Loucy (cell line): ENCODE results near the gene SLC7A9.
"Not testable (repeated sequence)": the region's sequence is repeated elsewhere in the genome, so short reads cannot be mapped to it uniquely, and the experiment has no call there.

ENCODE experiments used
- H2AFZ ChIP-seq: fragments of 200-600 bp; sonication (generic); 2 replicates; pipeline ENCODE4 v1.6.0; 2016; ENCODE audit warnings: antibody characterized with exemption, mild to moderate bottlenecking, low read length, moderate library complexity
- H3F3A ChIP-seq: fragments of 200-600 bp; 2 replicates; pipeline ENCODE4 v1.6.0; 2016; ENCODE audit warnings: antibody characterized with exemption, low read depth, mild to moderate bottlenecking
- H3K27me3 ChIP-seq: fragments of 200-600 bp; sonication (generic); 2 replicates; pipeline ENCODE4 v1.6.1; 2014; ENCODE audit warnings: low read length, mild to moderate bottlenecking; ENCODE audit not compliant: insufficient read depth, poor library complexity, severe bottlenecking
- H3K36me3 ChIP-seq: fragments of 200-600 bp; sonication (generic); 2 replicates; pipeline ENCODE4 v1.6.1; 2016; ENCODE audit warnings: low read length; ENCODE audit not compliant: insufficient read depth
- H3K4me1 ChIP-seq: fragments of 200-600 bp; sonication (generic); 2 replicates; pipeline ENCODE4 v1.5.1; 2014; ENCODE audit warnings: low read length, mild to moderate bottlenecking; ENCODE audit not compliant: insufficient read depth, poor library complexity, severe bottlenecking
- H3K4me2 ChIP-seq: fragments of 200-600 bp; sonication (generic); 2 replicates; pipeline ENCODE4 v1.6.0; 2014; ENCODE audit warnings: antibody characterized with exemption, low read length, low read depth, mild to moderate bottlenecking; ENCODE audit not compliant: poor library complexity, severe bottlenecking
- H3K4me3 ChIP-seq: fragments of 200-600 bp; sonication (generic); 2 replicates; pipeline ENCODE4 v1.5.1; 2014; ENCODE audit warnings: low read length, mild to moderate bottlenecking, mixed read lengths; ENCODE audit not compliant: poor library complexity, severe bottlenecking
- H3K79me2 ChIP-seq: fragments of 200-600 bp; sonication (generic); 2 replicates; pipeline ENCODE4 v1.6.1; 2014; ENCODE audit warnings: low read length; ENCODE audit not compliant: insufficient read depth
- H3K9ac ChIP-seq: fragments of 200-600 bp; sonication (generic); 2 replicates; pipeline ENCODE4 v1.6.0; 2014; ENCODE audit warnings: mild to moderate bottlenecking, low read depth, low read length, moderate library complexity; ENCODE audit not compliant: poor library complexity, severe bottlenecking
- H3K9me2 ChIP-seq: fragments of 200-600 bp; sonication (generic); replicated peaks from 2 replicates; pipeline ENCODE4 v1.6.1; 2016; ENCODE audit warnings: low read depth, low read length, mixed read lengths
- H3K9me3 ChIP-seq: fragments of 200-600 bp; sonication (generic); 2 replicates; pipeline ENCODE4 v1.6.1; 2014; ENCODE audit warnings: mild to moderate bottlenecking, antibody characterized with exemption, low read length, low read depth; ENCODE audit not compliant: insufficient read depth
- H4K20me1 ChIP-seq: fragments of 200-600 bp; sonication (generic); 2 replicates; pipeline ENCODE4 v1.6.0; 2014; ENCODE audit warnings: antibody characterized with exemption, low read length, mild to moderate bottlenecking; ENCODE audit not compliant: insufficient read depth, poor library complexity, severe bottlenecking
- CTCF ChIP-seq: fragments of 200-600 bp; sonication (generic); conservative IDR thresholded peaks from 2 replicates; pipeline ENCODE4 v1.5.1; 2014; ENCODE audit warnings: mild to moderate bottlenecking, antibody characterized with exemption, low read length
- EZH2phosphoT487 ChIP-seq: fragments of 200-600 bp; IDR thresholded peaks from 2 replicates; pipeline ENCODE4 v1.6.1; 2018; ENCODE audit warnings: antibody characterized with exemption, mild to moderate bottlenecking, moderate library complexity, borderline replicate concordance

Gene SLC7A9

GRCh38 chr19:32852216-32852615, 17.4 kb downstream of the SLC7A9 start:
- H3K27me3 ChIP-seq: no peaks in the 10 kb centered on the region
- no peaks in the 10 kb centered on the region for H4K20me1 ChIP-seq
- no peaks in the 10 kb centered on the region for H3F3A ChIP-seq
- no peak overlapping the region for H3K9ac ChIP-seq
- no peaks in the 10 kb centered on the region for H3K79me2 ChIP-seq
- H3K9me2 ChIP-seq: no peaks in the 10 kb centered on the region
- no peak for TF ChIP-seq EZH2phosphoT487
- no peak for TF ChIP-seq CTCF
- no peak overlapping the region for H2AFZ ChIP-seq
- no peak overlapping the region for H3K4me3 ChIP-seq
- no peak overlapping the region for H3K4me2 ChIP-seq
- H3K36me3 ChIP-seq: no peaks in the 10 kb centered on the region
- H3K9me3 ChIP-seq: no peaks in the 10 kb centered on the region
- no peaks in the 10 kb centered on the region for H3K4me1 ChIP-seq

GRCh38 chr19:32848035-32848434, 21.5 kb downstream of the SLC7A9 start:
- H3K9me2 ChIP-seq, H3K9ac ChIP-seq, H2AFZ ChIP-seq, H3K27me3 ChIP-seq, H4K20me1 ChIP-seq, H3K9me3 ChIP-seq, H3K4me3 ChIP-seq, H3K79me2 ChIP-seq, H3F3A ChIP-seq, H3K4me2 ChIP-seq, H3K4me1 ChIP-seq, H3K36me3 ChIP-seq: not testable (repeated sequence)

- H3K79me2 ChIP-seq: no peaks in the 10 kb centered on the region
- H3K9me2 ChIP-seq: no peaks in the 10 kb centered on the region
- no peak overlapping the region for H3K4me3 ChIP-seq
- H4K20me1 ChIP-seq: no peaks in the 10 kb centered on the region
- H3K36me3 ChIP-seq: no peaks in the 10 kb centered on the region
- H3K27me3 ChIP-seq: no peaks in the 10 kb centered on the region
- H3K4me1 ChIP-seq: no peaks in the 10 kb centered on the region
- H3F3A ChIP-seq: no peaks in the 10 kb centered on the region
- no peaks in the 10 kb centered on the region for H3K9me3 ChIP-seq
- TF ChIP-seq CTCF: no peak
- TF ChIP-seq EZH2phosphoT487: no peak
- no peak overlapping the region for H2AFZ ChIP-seq
- no peak overlapping the region for H3K4me2 ChIP-seq
- no peak overlapping the region for H3K9ac ChIP-seq
These were observed 25.8 kb downstream of the SLC7A9 start for GRCh38 chr19:32843716-32844245.

- H3K4me2 ChIP-seq: no peak overlapping the region
These were observed 27.5 kb downstream of the SLC7A9 start for GRCh38 chr19:32842061-32842460.

More at GRCh38 chr19:32842061-32842460, 27.5 kb downstream of the SLC7A9 start:
- H3K27me3 ChIP-seq: no peaks in the 10 kb centered on the region
- H3K4me3 ChIP-seq: no peak overlapping the region
- no peaks in the 10 kb centered on the region for H4K20me1 ChIP-seq
- H3K4me1 ChIP-seq: no peaks in the 10 kb centered on the region
- no peak overlapping the region for H2AFZ ChIP-seq
- H3F3A ChIP-seq: no peaks in the 10 kb centered on the region
- H3K79me2 ChIP-seq: no peaks in the 10 kb centered on the region
- H3K36me3 ChIP-seq: no peaks in the 10 kb centered on the region
- no peaks in the 10 kb centered on the region for H3K9me3 ChIP-seq
- no peak overlapping the region for H3K9ac ChIP-seq
- TF ChIP-seq CTCF: no peak
- no peak for TF ChIP-seq EZH2phosphoT487
- no peaks in the 10 kb centered on the region for H3K9me2 ChIP-seq
